HG03095 (cell line): Measurements from ENCODE around the gene ESYT2.
"Not testable (repeated sequence)": the region's sequence is repeated elsewhere in the genome, so short reads cannot be mapped to it uniquely, and the experiment has no call there.

ENCODE experiments used
- ATAC-seq: cut with Tn5 transposase; IDR thresholded peaks from one replicate; pipeline ENCODE4 v1.9.1; 2021; ENCODE audit warnings: moderate library complexity; ENCODE audit not compliant: unreplicated experiment

The ESYT2 gene

GRCh38 chr7:158858592-158859503 is 29.5 kb upstream of the ESYT2 start:
- ATAC-seq: no peak

- peak; percentile 26 for ATAC-seq
Measured at GRCh38 chr7:158856883-158857668, 27.8 kb upstream of the ESYT2 start.

DNA sequence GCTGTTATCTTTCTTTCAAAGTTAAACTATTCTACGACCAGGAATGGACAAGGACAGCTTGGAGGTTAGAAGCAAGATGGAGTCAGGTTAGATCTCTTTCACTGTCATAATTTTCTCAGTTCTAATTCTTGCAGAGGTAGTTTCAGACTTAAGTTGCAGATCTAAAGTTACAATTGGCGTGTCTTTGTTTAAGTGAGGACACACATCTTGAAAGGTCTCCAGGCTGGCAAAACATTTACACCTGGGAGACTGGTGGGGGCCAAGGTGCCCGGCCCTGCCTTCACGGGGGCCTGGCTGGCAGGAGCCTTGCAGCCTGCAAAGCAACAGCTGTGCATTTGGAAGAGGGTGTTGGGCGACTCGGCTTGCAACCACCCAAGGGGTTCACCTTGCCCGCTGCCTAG is 25.4 kb upstream of the ESYT2 start:
- no peak for ATAC-seq

GRCh38 chr7:158850545-158851102 is 21.3 kb upstream of the ESYT2 start:
- ATAC-seq: no peak

DNA sequence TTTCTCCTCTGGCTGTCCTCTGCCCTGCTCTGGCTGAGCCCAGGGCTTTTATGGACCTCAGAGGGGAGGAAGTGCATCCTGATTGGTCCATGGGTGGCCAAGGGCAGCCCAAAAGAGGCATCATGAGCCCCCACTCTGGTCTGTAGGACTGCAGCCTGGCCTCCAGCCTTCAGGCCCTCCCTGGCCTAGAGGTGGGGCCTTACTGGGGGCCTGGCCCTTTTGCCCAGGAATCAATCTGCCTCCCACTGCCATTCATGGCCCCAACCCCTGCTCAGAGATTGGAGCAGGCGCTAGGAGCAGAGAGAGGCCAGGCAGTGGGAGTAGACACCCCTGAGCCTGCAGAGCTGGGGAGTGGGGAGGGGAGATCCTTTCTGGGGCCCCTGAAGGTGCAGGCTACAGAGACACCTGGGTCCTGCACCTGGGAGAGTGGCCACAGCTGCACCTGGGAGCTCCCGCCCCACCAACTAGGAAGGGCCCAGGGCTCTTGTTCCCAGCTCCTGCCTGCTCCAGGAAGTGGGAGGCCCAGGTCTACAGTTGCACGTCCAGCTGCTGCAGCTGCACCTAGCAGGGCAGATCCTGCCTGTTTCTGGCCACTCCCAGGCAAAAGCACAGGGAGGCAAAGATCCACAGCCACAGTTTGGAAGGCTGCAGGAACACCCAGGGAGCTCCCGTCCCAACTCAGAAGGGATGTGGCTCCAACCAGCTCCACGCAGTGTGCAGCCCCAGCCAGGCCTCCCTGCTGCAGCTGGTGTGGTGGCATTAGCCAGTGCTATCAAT is 20.6 kb upstream of the ESYT2 start:
- no peak for ATAC-seq

GRCh38 chr7:158849442-158849767 is 20.1 kb upstream of the ESYT2 start:
- no peak for ATAC-seq

DNA sequence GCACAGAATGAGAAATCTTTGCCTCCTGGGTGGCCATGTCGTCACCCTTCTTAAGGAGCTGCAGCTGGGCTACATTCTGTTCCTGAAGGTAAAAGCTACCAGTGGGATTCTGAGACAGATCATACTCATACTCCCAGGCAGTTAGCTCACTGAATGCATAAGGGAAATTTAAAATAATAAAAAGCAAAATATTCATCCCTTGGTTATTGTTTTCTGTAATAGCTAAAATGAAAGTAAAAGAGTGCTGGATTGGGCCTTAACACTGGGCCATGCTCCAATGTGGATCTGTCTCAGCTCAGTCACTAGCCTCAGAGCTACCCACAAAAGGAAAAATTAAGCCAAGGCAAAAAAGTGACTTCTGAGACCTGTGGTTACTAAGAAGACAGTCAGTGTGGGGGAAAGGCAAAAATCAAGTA is 18.1 kb upstream of the ESYT2 start:
- ATAC-seq: no peak

DNA sequence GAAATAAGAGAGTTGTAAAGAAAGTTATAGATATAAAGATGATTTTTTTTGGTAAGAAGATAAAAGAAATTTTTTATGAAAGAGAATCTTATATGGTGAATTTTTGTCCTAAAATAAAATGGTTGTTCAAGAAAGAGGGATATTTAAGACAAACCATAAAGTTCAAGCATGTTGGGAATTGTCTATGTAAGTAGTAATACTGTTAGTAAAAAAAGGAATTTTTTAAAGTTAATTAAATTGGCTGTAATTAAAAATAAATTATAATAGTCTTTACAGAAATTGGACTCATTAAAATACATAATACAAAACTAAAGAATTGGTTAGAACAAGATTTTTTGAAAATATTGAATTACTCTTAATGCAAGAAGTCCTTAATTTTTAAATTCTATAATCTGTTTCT is 17.0 kb upstream of the ESYT2 start:
- ATAC-seq: no peak

DNA sequence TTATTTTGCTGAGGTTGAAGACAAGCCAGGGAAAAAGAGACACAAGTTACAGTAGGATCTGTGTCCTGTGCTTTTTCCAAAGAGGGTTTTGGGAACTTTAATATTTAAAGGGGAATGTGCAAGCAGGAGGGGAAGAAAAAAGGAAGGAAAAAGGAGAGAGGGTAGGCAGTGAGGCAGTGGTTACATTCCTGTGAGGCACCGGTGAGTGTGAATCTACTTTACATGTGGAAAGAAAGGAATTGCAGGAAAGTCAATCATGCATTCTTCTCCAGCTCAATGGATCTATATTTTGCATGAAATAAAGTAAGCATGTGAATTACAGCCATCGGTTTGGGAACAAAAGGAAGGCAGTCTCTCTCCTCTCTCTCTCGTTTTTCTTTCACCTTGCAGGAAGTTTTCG is 14.5 kb upstream of the ESYT2 start:
- ATAC-seq: no peak

GRCh38 chr7:158842486-158842885 is 13.2 kb upstream of the ESYT2 start:
- ATAC-seq: no peak

- no peak for ATAC-seq
Measured at GRCh38 chr7:158840604-158841003, 11.3 kb upstream of the ESYT2 start.

DNA sequence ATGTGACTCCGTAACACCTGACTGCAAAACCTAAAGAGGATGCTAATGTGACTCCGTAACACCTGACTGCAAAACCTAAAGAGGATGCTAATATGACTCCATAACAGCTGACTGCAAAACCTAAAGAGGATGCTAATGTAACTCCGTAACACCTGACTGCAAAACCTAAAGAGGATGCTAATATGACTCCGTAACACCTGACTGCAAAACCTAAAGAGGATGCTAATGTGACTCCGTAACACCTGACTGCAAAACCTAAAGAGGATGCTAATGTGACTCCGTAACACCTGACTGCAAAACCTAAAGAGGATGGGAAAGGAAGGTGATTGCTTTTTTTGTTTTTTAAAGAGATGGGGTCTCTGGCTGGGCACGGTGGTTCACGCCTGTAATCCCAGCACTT is 9.9 kb upstream of the ESYT2 start:
- not testable (repeated sequence) for ATAC-seq

- no peak for ATAC-seq
Measured at GRCh38 chr7:158837790-158838637, 8.7 kb upstream of the ESYT2 start.

DNA sequence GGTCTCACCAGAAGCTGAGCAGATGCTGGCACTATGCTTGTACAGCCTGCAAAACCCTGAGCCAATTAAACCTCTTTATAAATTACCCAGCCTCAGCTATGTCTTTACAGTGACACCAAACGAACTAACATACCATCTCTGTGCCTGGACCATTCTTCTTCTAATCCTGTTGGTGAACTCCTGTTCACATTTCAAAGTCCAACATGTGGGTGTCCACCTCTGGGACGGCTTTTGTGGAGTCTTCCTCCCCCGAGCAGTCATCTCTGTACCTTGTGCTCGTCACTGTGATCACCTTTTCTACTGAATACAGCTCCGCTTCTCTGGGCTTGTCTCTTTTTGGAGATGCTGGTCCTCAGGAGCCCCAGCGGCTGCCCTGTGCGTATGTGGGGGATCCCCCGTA is 7.4 kb upstream of the ESYT2 start:
- ATAC-seq: no peak

- no peak for ATAC-seq
Measured at GRCh38 chr7:158834878-158835784, 5.8 kb upstream of the ESYT2 start.

DNA sequence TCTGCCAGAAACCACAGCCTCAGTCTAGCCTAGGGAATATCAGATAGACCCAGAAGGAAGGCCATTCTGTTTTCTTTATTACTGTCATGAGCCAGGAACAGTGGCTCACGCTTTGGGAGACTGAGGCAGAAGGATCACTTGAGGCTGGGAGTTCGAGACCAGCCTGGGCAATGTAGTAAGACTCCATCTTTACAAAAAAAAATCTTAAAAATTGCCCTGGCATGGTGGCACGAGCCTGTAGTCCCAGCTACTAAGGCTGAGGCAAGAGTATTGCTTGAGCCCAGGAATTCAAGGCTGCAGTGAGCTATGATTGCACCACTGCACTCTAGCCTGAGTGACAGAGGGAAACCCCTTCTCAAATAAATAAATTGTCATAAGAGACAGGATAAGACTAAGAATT is 3.7 kb upstream of the ESYT2 start:
- no peak for ATAC-seq

GRCh38 chr7:158831738-158832091 is 2.4 kb upstream of the ESYT2 start:
- no peak for ATAC-seq

- no peak for ATAC-seq
Measured at GRCh38 chr7:158830211-158830723, 958 bp upstream of the ESYT2 start.

GRCh38 chr7:158829021-158829341 is 328 bp downstream of the ESYT2 start:
- peak; percentile 48 for ATAC-seq
